GM13976 (cell line): ENCODE data around the gene RHBDL1.

Experiments
- DNase-seq: peaks from one replicate; pipeline ENCODE4 v3.0.0; 2012; ENCODE audit warnings: low spot score
- in situ Hi-C: fragments of 300-500 bp; cut with MboI; formaldehyde crosslinking; loops from one replicate; pipeline ENCODE4 v1.12.0; 2022; ENCODE audit warnings: low sequenced_read_pairs, mixed read lengths, inconsistent platforms; ENCODE audit not compliant: unreplicated experiment
- TF ChIP-seq, protein P1 (sequence below): IDR thresholded peaks from 2 replicates; pipeline ENCODE4 v1.5.1; 2012; ENCODE audit warnings: borderline replicate concordance, mild to moderate bottlenecking; ENCODE audit not compliant: insufficient read depth; ENCODE audit errors: extremely low read depth, missing control alignments, control extremely low read depth

RHBDL1 gene

DNA sequence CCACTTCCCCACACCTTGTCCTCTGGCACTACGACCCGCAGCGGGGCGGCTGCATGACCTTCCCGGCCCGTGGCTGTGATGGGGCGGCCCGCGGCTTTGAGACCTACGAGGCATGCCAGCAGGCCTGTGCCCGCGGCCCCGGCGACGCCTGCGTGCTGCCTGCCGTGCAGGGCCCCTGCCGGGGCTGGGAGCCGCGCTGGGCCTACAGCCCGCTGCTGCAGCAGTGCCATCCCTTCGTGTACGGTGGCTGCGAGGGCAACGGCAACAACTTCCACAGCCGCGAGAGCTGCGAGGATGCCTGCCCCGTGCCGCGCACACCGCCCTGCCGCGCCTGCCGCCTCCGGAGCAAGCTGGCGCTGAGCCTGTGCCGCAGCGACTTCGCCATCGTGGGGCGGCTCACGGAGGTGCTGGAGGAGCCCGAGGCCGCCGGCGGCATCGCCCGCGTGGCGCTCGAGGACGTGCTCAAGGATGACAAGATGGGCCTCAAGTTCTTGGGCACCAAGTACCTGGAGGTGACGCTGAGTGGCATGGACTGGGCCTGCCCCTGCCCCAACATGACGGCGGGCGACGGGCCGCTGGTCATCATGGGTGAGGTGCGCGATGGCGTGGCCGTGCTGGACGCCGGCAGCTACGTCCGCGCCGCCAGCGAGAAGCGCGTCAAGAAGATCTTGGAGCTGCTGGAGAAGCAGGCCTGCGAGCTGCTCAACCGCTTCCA lies 42.0 kb upstream of the RHBDL1 start:
- in situ Hi-C loops = no loop called here
- TF ChIP-seq, protein P1, sequence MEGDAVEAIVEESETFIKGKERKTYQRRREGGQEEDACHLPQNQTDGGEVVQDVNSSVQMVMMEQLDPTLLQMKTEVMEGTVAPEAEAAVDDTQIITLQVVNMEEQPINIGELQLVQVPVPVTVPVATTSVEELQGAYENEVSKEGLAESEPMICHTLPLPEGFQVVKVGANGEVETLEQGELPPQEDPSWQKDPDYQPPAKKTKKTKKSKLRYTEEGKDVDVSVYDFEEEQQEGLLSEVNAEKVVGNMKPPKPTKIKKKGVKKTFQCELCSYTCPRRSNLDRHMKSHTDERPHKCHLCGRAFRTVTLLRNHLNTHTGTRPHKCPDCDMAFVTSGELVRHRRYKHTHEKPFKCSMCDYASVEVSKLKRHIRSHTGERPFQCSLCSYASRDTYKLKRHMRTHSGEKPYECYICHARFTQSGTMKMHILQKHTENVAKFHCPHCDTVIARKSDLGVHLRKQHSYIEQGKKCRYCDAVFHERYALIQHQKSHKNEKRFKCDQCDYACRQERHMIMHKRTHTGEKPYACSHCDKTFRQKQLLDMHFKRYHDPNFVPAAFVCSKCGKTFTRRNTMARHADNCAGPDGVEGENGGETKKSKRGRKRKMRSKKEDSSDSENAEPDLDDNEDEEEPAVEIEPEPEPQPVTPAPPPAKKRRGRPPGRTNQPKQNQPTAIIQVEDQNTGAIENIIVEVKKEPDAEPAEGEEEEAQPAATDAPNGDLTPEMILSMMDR = no peak
- DNase-seq = no peak

DNA sequence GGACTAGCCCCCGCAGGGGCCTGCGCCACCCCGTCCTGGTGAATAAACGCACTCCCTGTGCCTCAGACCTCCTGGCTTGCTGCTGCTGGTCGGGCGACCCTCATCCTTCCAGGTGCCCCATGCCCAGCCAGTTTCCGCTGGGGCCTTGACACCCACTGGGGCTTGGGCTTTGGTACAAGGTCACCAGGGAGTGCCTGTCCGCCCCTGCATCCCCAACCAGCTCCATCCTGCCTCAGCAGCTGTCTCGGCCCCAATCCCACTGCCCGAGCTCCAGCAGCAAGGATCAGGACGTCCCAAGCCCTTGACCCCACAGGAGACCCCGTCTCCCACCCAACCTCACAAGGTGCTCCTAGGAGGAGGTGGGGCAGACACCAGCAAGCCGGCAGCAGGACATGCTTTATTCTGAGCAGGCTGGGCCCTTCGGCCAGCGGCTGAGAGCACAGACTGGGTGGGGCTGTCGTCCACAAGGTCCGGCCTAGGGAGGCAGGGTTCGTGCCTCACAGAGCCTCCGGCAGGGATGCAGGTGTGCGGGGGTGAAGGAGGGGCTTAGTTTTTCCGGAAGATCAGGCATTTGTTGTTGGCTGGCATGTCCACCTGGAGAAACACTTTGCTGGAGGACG lies 41.3 kb upstream of the RHBDL1 start:
- TF ChIP-seq, protein P1 = no peak
- in situ Hi-C loops = no loop called here
- DNase-seq = no peak

DNA sequence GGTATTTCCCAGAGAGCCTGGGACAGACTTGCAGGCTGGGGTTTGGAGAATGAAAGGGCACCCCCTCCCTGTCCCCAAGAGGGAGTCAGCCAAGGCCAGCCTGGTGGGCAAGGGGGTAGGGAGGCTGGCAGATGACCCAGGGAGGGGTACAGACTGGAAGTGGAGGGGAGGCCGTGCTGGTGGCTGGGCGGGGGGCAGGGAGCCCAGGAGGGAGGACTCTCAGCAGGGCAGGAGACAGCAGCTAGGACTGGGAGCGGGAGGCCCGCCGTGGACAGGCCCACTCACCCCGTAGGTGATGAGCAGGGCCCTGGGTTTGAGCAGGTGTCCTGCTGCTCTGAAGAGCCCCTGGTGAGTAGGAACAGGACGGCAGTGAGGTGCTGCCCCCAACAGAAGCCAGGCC lies 40.5 kb upstream of the RHBDL1 start:
- DNase-seq = no peak
- in situ Hi-C loops = no loop called here
- TF ChIP-seq, protein P1 = no peak

DNA sequence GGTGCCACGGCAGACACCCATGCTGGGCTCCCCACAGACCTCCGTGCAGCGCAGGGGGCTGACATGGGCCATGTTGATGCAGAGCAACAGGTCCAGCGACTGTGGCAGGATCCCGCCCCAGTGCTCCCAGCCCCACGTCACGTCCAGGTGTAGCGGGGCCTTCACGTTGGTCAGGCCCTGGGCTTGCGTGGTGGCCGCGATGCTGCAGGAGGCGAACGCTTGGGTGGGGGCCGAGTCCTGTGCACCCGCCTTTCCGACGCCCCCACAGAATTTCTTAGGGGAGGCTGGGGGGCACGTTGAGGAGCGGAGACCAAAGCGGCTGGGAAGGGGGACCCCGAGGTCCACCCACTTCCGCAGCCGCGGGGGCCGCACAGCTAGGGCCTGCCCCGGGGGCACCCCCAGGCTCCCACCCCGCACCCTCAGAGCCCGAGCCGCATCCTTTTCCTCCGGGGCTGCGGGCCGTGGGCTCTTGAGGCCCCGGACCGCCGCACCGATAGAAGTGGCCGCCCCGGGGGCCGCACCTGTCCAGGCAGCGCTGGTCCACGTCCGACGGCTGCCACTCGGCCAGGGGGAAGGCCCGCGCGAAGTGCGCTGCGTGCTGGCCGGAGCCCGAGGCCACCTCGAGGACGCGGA lies 39.8 kb upstream of the RHBDL1 start:
- TF ChIP-seq, protein P1 = no peak
- DNase-seq = no peak
- in situ Hi-C loops = no loop called here

DNA sequence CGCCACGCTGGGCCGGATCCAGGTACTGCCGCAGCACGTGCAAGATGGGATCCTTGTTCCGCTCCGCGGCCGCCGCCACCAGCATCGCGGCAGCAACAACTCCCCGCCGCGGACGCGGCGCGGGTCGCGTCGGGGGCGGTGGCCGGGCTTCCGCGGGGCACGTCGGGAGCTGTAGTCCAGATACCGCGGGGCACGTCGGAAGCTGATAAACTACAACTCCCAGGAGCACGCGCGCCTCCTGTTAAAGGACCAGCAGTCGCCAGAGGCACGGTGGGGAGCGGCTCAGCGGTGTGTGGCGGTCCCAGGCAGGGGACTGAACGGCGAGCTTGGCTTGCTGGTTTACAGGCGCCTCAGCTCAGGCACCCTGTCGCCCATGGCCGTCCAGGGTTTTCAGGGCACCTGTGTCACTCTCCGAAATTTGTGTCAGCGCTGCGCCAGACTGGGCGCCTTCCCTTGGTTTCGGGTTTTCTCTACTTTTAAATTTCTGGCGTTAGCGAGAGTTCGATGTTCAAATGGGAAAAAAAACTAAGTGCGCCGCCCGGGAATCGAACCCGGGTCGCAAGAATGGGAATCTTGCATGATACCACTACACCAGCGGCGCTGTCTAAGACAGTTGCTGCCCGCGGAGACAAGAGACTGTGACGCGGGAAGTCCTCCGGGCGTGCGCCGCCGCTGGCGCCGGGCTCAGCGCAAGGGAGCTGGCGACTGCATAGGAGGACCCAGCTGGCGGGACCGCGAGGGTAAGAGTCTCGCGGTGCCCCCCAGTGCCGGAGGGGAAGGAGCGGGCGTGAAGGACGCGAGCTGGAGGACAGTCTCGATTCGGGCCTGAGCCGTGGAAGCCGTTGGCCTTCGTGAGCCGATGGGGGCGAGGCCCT lies 39.0 kb upstream of the RHBDL1 start, which contains the start of gene METTL26:
Gene METTL26 (minus strand): TSS at position 100 of the 875 bp plus-strand sequence. CDS start 15 bp downstream, at position 85.
- in situ Hi-C loops = no loop called here
- TF ChIP-seq, protein P1 = no peak
- DNase-seq = peak; percentile 98
